Gastroesophageal sphincter (tissue), 4 donors: ENCODE data around the gene RABL3. TPM values are rescaled to one million over a fixed set of nuclear protein-coding genes. Genes with fewer than 3 reads are reported as not detected.
A peak's percentile ranks its signal among the peaks of the same experiment; 100 is the strongest.

Source experiments
- ATAC-seq: fragments of 150-250 bp; one replicate; pipeline ENCODE4 v1.9.1; 2016; ENCODE audit warnings: mild to moderate bottlenecking, moderate library complexity
- H3K27ac ChIP-seq, 4 donors: fragments of 200-600 bp; sonication (generic) in 3 of 4; 1 replicate in 3 of 4; 2 replicates in 1 of 4; pipeline ENCODE4 v1.5.1; 2016 to 2019
- H3K27me3 ChIP-seq: fragments of 200-600 bp; sonication (generic); one replicate; pipeline ENCODE4 v1.5.1; 2019
- H3K36me3 ChIP-seq, 2 donors: fragments of 200-600 bp; sonication (generic); one replicate each; pipeline ENCODE4 v1.5.1; 2019; ENCODE audit warnings: control low read depth in 1 of 2
- H3K4me1 ChIP-seq, 3 donors: fragments of 200-600 bp; sonication (generic); 1 replicate in 2 of 3; 2 replicates in 1 of 3; pipeline ENCODE4 v1.5.1; 2016 to 2019; ENCODE audit warnings: control low read depth in 2 of 3
- H3K4me3 ChIP-seq, 2 donors: fragments of 200-600 bp; sonication (generic); one replicate each; pipeline ENCODE4 v1.5.1; 2019; ENCODE audit warnings: mild to moderate bottlenecking in 1 of 2, moderate library complexity in 1 of 2
- H3K9me3 ChIP-seq, 3 donors: fragments of 200-600 bp; sonication (generic); one replicate each; pipeline ENCODE4 v1.5.1; 2017 to 2019; ENCODE audit warnings: control low read depth in 2 of 3
- CTCF ChIP-seq, 4 experiments: fragments of 200-600 bp in 2 of 4; fragments of 450-650 bp in 2 of 4; sonication (generic) in 1 of 4; IDR thresholded peaks; one replicate each; pipeline ENCODE4 v1.5.1; 2017 to 2019; ENCODE audit warnings: antibody characterized with exemption in 4 of 4, mild to moderate bottlenecking in 2 of 4, moderate library complexity in 2 of 4
- EP300 ChIP-seq: sonication (generic); formaldehyde crosslinking; IDR thresholded peaks from one replicate; pipeline ENCODE4 v1.6.1; 2017; ENCODE audit warnings: antibody characterized with exemption, mild to moderate bottlenecking
- POLR2A ChIP-seq, 2 donors: fragments of 450-650 bp; IDR thresholded peaks; one replicate each; pipeline ENCODE4 v1.6.1; 2017; ENCODE audit warnings: antibody characterized with exemption in 2 of 2, mild to moderate bottlenecking in 2 of 2, moderate library complexity in 1 of 2
- POLR2AphosphoS5 ChIP-seq: sonication (generic); formaldehyde crosslinking; IDR thresholded peaks from one replicate; pipeline ENCODE4 v1.6.1; 2017; ENCODE audit warnings: antibody characterized with exemption
- WGBS, 2 donors: methylation state at CpG; one replicate each; pipeline ENCODE4 v1.1.5; 2018; ENCODE audit warnings: low coverage in 1 of 2; 5-methylcytosine and 5-hydroxymethylcytosine counted together
- total RNA-seq, 4 donors: library from RNA; depleted of rRNA; stranded (reverse); fragments of >200 nt; gene quantifications; one replicate each; pipeline ENCODE4 v1.1.0, GENCODE V29; 2016

RABL3 gene
- total RNA-seq, 4 donors from 2014 or later: 16.3 to 29.2 (median 20.1) TPM

GRCh38 chr3:120752230-120752629 is 9.9 kb upstream of the RABL3 start:
- TF ChIP-seq POLR2A (IDR thresholded peaks at IDR 0.05) (no peak), CTCF (IDR thresholded peaks at IDR 0.05) (no peak), POLR2AphosphoS5 (no peak), EP300 (no peak)
- no peak overlapping the region for H3K4me3 ChIP-seq
- no peaks in the 10 kb centered on the region for H3K27me3 ChIP-seq
- peaks cover 0 to 16% of the 10 kb centered on the region in 2 donors for H3K36me3 ChIP-seq
- H3K4me1 ChIP-seq: no peaks in the 10 kb centered on the region
- WGBS, 2 donors: 95 to 100% methylated on average over 1 of the region's 1 CpG
- H3K9me3 ChIP-seq: no peaks in the 10 kb centered on the region
- ATAC-seq: no peak
- H3K27ac ChIP-seq: no peak overlapping the region

GRCh38 chr3:120749843-120750242 is 7.5 kb upstream of the RABL3 start:
- H3K27me3 ChIP-seq: no peaks in the 10 kb centered on the region
- no peaks in the 10 kb centered on the region for H3K9me3 ChIP-seq
- ATAC-seq: no peak
- 89% methylated on average over 1 of the region's 1 CpG for WGBS, 2 donors
- no peaks in the 10 kb centered on the region for H3K4me1 ChIP-seq
- peaks cover 0 to 16% of the 10 kb centered on the region in 2 donors for H3K36me3 ChIP-seq
- H3K27ac ChIP-seq: no peak overlapping the region
- no peak overlapping the region for H3K4me3 ChIP-seq
- TF ChIP-seq POLR2AphosphoS5 (no peak), CTCF (IDR thresholded peaks at IDR 0.05) (no peak), POLR2A (IDR thresholded peaks at IDR 0.05) (no peak), EP300 (no peak)

- no peak for TF ChIP-seq POLR2AphosphoS5
- no peak for TF ChIP-seq CTCF (IDR thresholded peaks at IDR 0.05)
- TF ChIP-seq POLR2A (IDR thresholded peaks at IDR 0.05): no peak
- no peak for TF ChIP-seq EP300
- ATAC-seq: no peak
- Histone ChIP-seq H3K9me3 (no peaks in the 10 kb centered on the region), H3K27me3 (no peaks in the 10 kb centered on the region), H3K4me1 (peaks cover 3 to 25% (median 8%) of the 10 kb centered on the region in 3 donors), H3K36me3 (no peaks in the 10 kb centered on the region), H3K27ac (no peak overlapping the region), H3K4me3 (no peak overlapping the region)
- 64 to 67% methylated on average over 1 to 3 of the region's 3 CpGs for WGBS, 2 donors
Measured at GRCh38 chr3:120745466-120745865, 3.1 kb upstream of the RABL3 start.

- Histone ChIP-seq H3K4me1 (peaks cover 3 to 25% (median 8%) of the 10 kb centered on the region in 3 donors), H3K27ac (peak overlapping the region in 2 of 4 donors; percentile 92 to 96), H3K9me3 (no peaks in the 10 kb centered on the region), H3K27me3 (no peaks in the 10 kb centered on the region), H3K4me3 (peak overlapping the region; percentile 66 to 80), H3K36me3 (no peaks in the 10 kb centered on the region)
- TF ChIP-seq EP300: no peak
- no peak for TF ChIP-seq POLR2AphosphoS5
- no peak for TF ChIP-seq CTCF (IDR thresholded peaks at IDR 0.05)
- TF ChIP-seq POLR2A (IDR thresholded peaks at IDR 0.05): no peak
- 49 to 58% methylated on average over 6 of the region's 6 CpGs for WGBS, 2 donors
- no peak for ATAC-seq
Measured at GRCh38 chr3:120743556-120744195, 1.4 kb upstream of the RABL3 start.

- TF ChIP-seq EP300 (no peak), CTCF (IDR thresholded peaks at IDR 0.05) (no peak), POLR2A (IDR thresholded peaks at IDR 0.05) (no peak), POLR2AphosphoS5 (no peak)
- 0 to 3% methylated on average over 9 to 10 of the region's 26 CpGs for WGBS, 2 donors
- Histone ChIP-seq H3K9me3 (no peaks in the 10 kb centered on the region), H3K27ac (peak overlapping the region; percentile 69 to 96 (median 94)), H3K27me3 (no peaks in the 10 kb centered on the region), H3K4me1 (peaks cover 3 to 25% (median 8%) of the 10 kb centered on the region in 3 donors), H3K4me3 (peak overlapping the region; percentile 66 to 80), H3K36me3 (peaks cover 0 to 6% of the 10 kb centered on the region in 2 donors)
- peak; percentile 34 for ATAC-seq
Measured at GRCh38 chr3:120742849-120743365, 591 bp upstream of the RABL3 start.
